GM12801 (cell line): ENCODE data around the gene RNF224.

Source experiments
- CTCF ChIP-seq: IDR thresholded peaks from one replicate; pipeline ENCODE4 v1.5.1; 2011; ENCODE audit warnings: control low read depth; ENCODE audit not compliant: insufficient read length; ENCODE audit errors: extremely low read depth

The RNF224 gene

GRCh38 chr9:137227853-137228505 is 677 bp downstream of the RNF224 start:
- no peak for TF ChIP-seq CTCF

- no peak for TF ChIP-seq CTCF
These were observed 1.2 kb downstream of the RNF224 start for GRCh38 chr9:137228506-137228967.

GRCh38 chr9:137228968-137229896 is 1.9 kb downstream of the RNF224 start:
- no peak for TF ChIP-seq CTCF

- TF ChIP-seq CTCF: no peak
These were observed 2.8 kb downstream of the RNF224 start for GRCh38 chr9:137229903-137230704.

- no peak for TF ChIP-seq CTCF
These were observed 3.5 kb downstream of the RNF224 start, which contains the start of gene SLC34A3 for GRCh38 chr9:137230705-137231371. SLC34A3 (plus strand) TSS chr9:137230901; CDS start chr9:137231703, 802 bp downstream.

- no peak for TF ChIP-seq CTCF
These were observed 4.2 kb downstream of the RNF224 start for GRCh38 chr9:137231372-137232039.
